H9 (cell line): ENCODE data around the gene PNMA6E. TPM values are rescaled to one million over a fixed set of nuclear protein-coding genes. Genes with fewer than 3 reads are reported as not detected.
"Not testable (repeated sequence)": the region's sequence is repeated elsewhere in the genome, so short reads cannot be mapped to it uniquely, and the experiment has no call there.

Experiments used
- DNase-seq: peaks from one replicate; pipeline ENCODE4 v3.0.0-alpha.2; 2017
- H2AFZ ChIP-seq: one replicate; pipeline ENCODE4 v1.6.1; 2013; ENCODE audit warnings: mild to moderate bottlenecking, low read length, control low read depth, moderate library complexity
- H2AK5ac ChIP-seq: 2 replicates; pipeline ENCODE4 v1.6.1; 2013; ENCODE audit warnings: low read length, control low read depth, mixed read lengths; ENCODE audit not compliant: insufficient read length
- H2BK120ac ChIP-seq: one replicate; pipeline ENCODE4 v1.6.1; 2013; ENCODE audit warnings: low read depth, mild to moderate bottlenecking, low read length, control low read depth, inconsistent platforms; ENCODE audit not compliant: poor library complexity, severe bottlenecking
- H2BK12ac ChIP-seq: 2 replicates; pipeline ENCODE4 v1.6.1; 2013; ENCODE audit warnings: low read length, control low read depth, mixed read lengths, low read depth; ENCODE audit not compliant: insufficient read length
- H2BK15ac ChIP-seq: 2 replicates; pipeline ENCODE4 v1.6.1; 2013; ENCODE audit warnings: low read depth, low read length, control low read depth
- H2BK20ac ChIP-seq: one replicate; pipeline ENCODE4 v1.6.1; 2013; ENCODE audit warnings: low read depth, mild to moderate bottlenecking, low read length, control low read depth, inconsistent platforms; ENCODE audit not compliant: poor library complexity, severe bottlenecking
- H2BK5ac ChIP-seq: 2 replicates; pipeline ENCODE4 v1.6.1; 2013; ENCODE audit warnings: low read length, control low read depth, mixed read lengths; ENCODE audit not compliant: insufficient read length
- H3K14ac ChIP-seq: 2 replicates; pipeline ENCODE4 v1.6.1; 2013; ENCODE audit warnings: low read length, control low read depth; ENCODE audit not compliant: insufficient read depth
- H3K18ac ChIP-seq: 2 replicates; pipeline ENCODE4 v1.6.1; 2013; ENCODE audit warnings: low read depth, mild to moderate bottlenecking, mixed read lengths, low read length, control low read depth; ENCODE audit not compliant: insufficient read length
- H3K23ac ChIP-seq: 2 replicates; pipeline ENCODE4 v1.6.1; 2013; ENCODE audit warnings: low read length, control low read depth, mixed read lengths, low read depth; ENCODE audit not compliant: insufficient read length
- H3K23me2 ChIP-seq: 2 replicates; pipeline ENCODE4 v1.6.1; 2013; ENCODE audit warnings: low read depth, mild to moderate bottlenecking, mixed read lengths, low read length, control low read depth; ENCODE audit not compliant: insufficient read length, poor library complexity, severe bottlenecking
- H3K27ac ChIP-seq: 2 replicates; pipeline ENCODE4 v1.5.1; 2013; ENCODE audit warnings: low read length, control low read depth, mixed read lengths, low read depth; ENCODE audit not compliant: insufficient read length
- H3K27me3 ChIP-seq: 2 replicates; pipeline ENCODE4 v1.6.1; 2013; ENCODE audit warnings: low read length, control low read depth, inconsistent platforms; ENCODE audit not compliant: insufficient read depth
- H3K4ac ChIP-seq: 2 replicates; pipeline ENCODE4 v1.6.1; 2013; ENCODE audit warnings: low read depth, mild to moderate bottlenecking, control low read depth, inconsistent platforms, low read length, moderate library complexity
- H3K4me1 ChIP-seq: 2 replicates; pipeline ENCODE4 v1.6.1; 2013; ENCODE audit warnings: low read length, control low read depth, inconsistent platforms; ENCODE audit not compliant: insufficient read depth
- H3K4me2 ChIP-seq: 2 replicates; pipeline ENCODE4 v1.6.1; 2013; ENCODE audit warnings: low read length, control low read depth, mixed read lengths; ENCODE audit not compliant: insufficient read length, insufficient read depth
- H3K56ac ChIP-seq: 2 replicates; pipeline ENCODE4 v1.6.1; 2013; ENCODE audit warnings: low read depth, mild to moderate bottlenecking, mixed read lengths, low read length, control low read depth; ENCODE audit not compliant: insufficient read length
- H3K79me1 ChIP-seq: 2 replicates; pipeline ENCODE4 v1.6.1; 2013; ENCODE audit warnings: low read depth, mild to moderate bottlenecking, moderate library complexity, low read length, control low read depth, inconsistent platforms; ENCODE audit not compliant: insufficient read depth, poor library complexity, severe bottlenecking
- H3K79me2 ChIP-seq: 2 replicates; pipeline ENCODE4 v1.6.1; 2013; ENCODE audit warnings: low read length, control low read depth, inconsistent platforms; ENCODE audit not compliant: insufficient read depth
- H3K9ac ChIP-seq: 2 replicates; pipeline ENCODE4 v1.6.1; 2013; ENCODE audit warnings: low read length, control low read depth, mixed read lengths; ENCODE audit not compliant: insufficient read length; ENCODE audit errors: extremely low read depth
- H3K9me3 ChIP-seq: one replicate; pipeline ENCODE4 v1.6.1; 2013; ENCODE audit warnings: low read depth, low read length, inconsistent platforms; ENCODE audit not compliant: control insufficient read depth
- H3T11ph ChIP-seq: one replicate; pipeline ENCODE4 v1.6.1; 2013; ENCODE audit warnings: mild to moderate bottlenecking, low read length, control low read depth, inconsistent platforms
- H4K20me1 ChIP-seq: one replicate; pipeline ENCODE4 v1.6.1; 2013; ENCODE audit not compliant: control insufficient read depth, insufficient read length, insufficient read depth
- H4K5ac ChIP-seq: 2 replicates; pipeline ENCODE4 v1.6.1; 2013; ENCODE audit warnings: low read depth, mild to moderate bottlenecking, mixed read lengths, low read length, control low read depth; ENCODE audit not compliant: insufficient read length
- H4K8ac ChIP-seq: replicated peaks from 2 replicates; pipeline ENCODE4 v1.6.1; 2013; ENCODE audit warnings: low read length, control low read depth, mixed read lengths, low read depth; ENCODE audit not compliant: insufficient read length
- H4K91ac ChIP-seq: 2 replicates; pipeline ENCODE4 v1.6.1; 2013; ENCODE audit warnings: low read depth, mild to moderate bottlenecking, moderate library complexity, mixed read lengths, low read length, control low read depth; ENCODE audit not compliant: insufficient read length
- H3K27ac Mint-ChIP-seq, 3 experiments: 2 replicates in 2 of 3; 3 replicates in 1 of 3; pipeline ENCODE4 v1.8.0; 2020 to 2021; ENCODE audit warnings: mixed read lengths in 3 of 3, mild to moderate bottlenecking in 1 of 3, moderate library complexity in 1 of 3
- H3K27me3 Mint-ChIP-seq: 2 replicates; pipeline ENCODE4 v1.8.0; 2021; ENCODE audit warnings: low read depth, mild to moderate bottlenecking, moderate library complexity, mixed read lengths
- H3K36me3 Mint-ChIP-seq, 3 experiments: 2 replicates in 2 of 3; 3 replicates in 1 of 3; pipeline ENCODE4 v1.8.0; 2020 to 2021; ENCODE audit warnings: low read depth in 3 of 3, mixed read lengths in 3 of 3; ENCODE audit not compliant: insufficient read depth in 1 of 3
- H3K4me1 Mint-ChIP-seq, 2 experiments: 2 replicates each; pipeline ENCODE4 v1.8.0; 2020; ENCODE audit warnings: mixed read lengths in 2 of 2
- H3K4me3 Mint-ChIP-seq, 2 experiments: 2 replicates in 1 of 2; 3 replicates in 1 of 2; pipeline ENCODE4 v1.8.0; 2020 to 2021; ENCODE audit warnings: mild to moderate bottlenecking in 2 of 2, mixed read lengths in 2 of 2, moderate library complexity in 1 of 2
- H3K9me3 Mint-ChIP-seq, 2 experiments: 2 replicates in 1 of 2; 3 replicates in 1 of 2; pipeline ENCODE4 v1.8.0; 2020; ENCODE audit warnings: mild to moderate bottlenecking in 2 of 2, mixed read lengths in 2 of 2, moderate library complexity in 1 of 2
- WGBS: extraction: QIAGEN DNeasy Blood & Tissue Kit; methylation state at CpG from one replicate; pipeline ENCODE4 v1.1.7; 2013; ENCODE audit warnings: missing lambda C conversion rate, low lambda C conversion rate, mixed read lengths; ENCODE audit not compliant: insufficient read length; ENCODE audit errors: extremely low coverage; 5-methylcytosine and 5-hydroxymethylcytosine counted together
- total RNA-seq: library from RNA; stranded (reverse); gene quantifications from 2 replicates; pipeline ENCODE4 v1.2.1, GENCODE V29; 2021
- TF ChIP-seq, protein P1 (sequence below): fragments of 200-600 bp; sonication (generic); conservative IDR thresholded peaks from 3 replicates; pipeline ENCODE4 v1.8.0; 2021; ENCODE audit warnings: antibody characterized with exemption, mild to moderate bottlenecking

The PNMA6E gene
- total RNA-seq, 1 experiment from 2014 or later = not detected

DNA sequence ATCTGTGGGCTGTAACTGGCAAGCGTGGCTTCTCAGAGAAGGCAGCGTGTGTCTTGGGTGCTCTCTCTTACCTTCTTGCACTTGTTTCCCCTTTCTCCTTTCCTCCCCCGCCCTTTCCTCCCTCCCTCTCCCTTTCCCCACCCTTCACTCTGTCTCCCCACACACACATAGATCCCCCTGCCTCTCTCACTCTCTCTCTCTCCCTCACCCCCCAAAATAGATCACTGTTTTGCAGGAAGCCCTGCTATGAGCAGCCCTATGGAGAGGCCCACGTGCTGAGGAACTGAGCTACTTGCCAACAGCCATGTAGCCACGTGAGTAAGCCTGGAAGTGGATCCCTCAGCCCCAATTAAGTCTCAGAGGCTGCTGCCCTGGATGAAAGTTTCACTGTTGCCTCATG is 4.3 kb upstream of the PNMA6E start:
- no peak overlapping the region for H3K9ac ChIP-seq
- TF ChIP-seq, protein P1, sequence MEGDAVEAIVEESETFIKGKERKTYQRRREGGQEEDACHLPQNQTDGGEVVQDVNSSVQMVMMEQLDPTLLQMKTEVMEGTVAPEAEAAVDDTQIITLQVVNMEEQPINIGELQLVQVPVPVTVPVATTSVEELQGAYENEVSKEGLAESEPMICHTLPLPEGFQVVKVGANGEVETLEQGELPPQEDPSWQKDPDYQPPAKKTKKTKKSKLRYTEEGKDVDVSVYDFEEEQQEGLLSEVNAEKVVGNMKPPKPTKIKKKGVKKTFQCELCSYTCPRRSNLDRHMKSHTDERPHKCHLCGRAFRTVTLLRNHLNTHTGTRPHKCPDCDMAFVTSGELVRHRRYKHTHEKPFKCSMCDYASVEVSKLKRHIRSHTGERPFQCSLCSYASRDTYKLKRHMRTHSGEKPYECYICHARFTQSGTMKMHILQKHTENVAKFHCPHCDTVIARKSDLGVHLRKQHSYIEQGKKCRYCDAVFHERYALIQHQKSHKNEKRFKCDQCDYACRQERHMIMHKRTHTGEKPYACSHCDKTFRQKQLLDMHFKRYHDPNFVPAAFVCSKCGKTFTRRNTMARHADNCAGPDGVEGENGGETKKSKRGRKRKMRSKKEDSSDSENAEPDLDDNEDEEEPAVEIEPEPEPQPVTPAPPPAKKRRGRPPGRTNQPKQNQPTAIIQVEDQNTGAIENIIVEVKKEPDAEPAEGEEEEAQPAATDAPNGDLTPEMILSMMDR = no peak
- H3T11ph ChIP-seq = no peak overlapping the region
- H3K27me3 ChIP-seq = no peaks in the 10 kb centered on the region
- no peak overlapping the region for H2BK15ac ChIP-seq
- H2AFZ ChIP-seq = no peak overlapping the region
- H2BK120ac ChIP-seq = no peak overlapping the region
- H3K27ac ChIP-seq = no peak overlapping the region
- H3K4ac ChIP-seq = no peak overlapping the region
- H3K4me2 ChIP-seq = no peak overlapping the region
- H3K23me2 ChIP-seq = no peaks in the 10 kb centered on the region
- no peaks in the 10 kb centered on the region for H3K4me1 Mint-ChIP-seq
- no CpG with 5 or more reads among the region's 5 CpGs for WGBS
- H4K5ac ChIP-seq = no peak overlapping the region
- DNase-seq = no peak
- H3K14ac ChIP-seq = no peak overlapping the region
- H3K27me3 Mint-ChIP-seq = peaks cover 42% of the 10 kb centered on the region
- no peak overlapping the region for H2BK20ac ChIP-seq
- no peak overlapping the region for H3K4me3 Mint-ChIP-seq
- peaks cover 16% of the 10 kb centered on the region for H3K9me3 ChIP-seq
- peaks cover 6 to 15% (median 7%) of the 10 kb centered on the region in 3 experiments for H3K36me3 Mint-ChIP-seq
- H3K79me1 ChIP-seq = no peaks in the 10 kb centered on the region
- no peak overlapping the region for H4K91ac ChIP-seq
- no peak overlapping the region for H3K56ac ChIP-seq
- H3K79me2 ChIP-seq = no peaks in the 10 kb centered on the region
- no peak overlapping the region for H2BK12ac ChIP-seq
- no peak overlapping the region for H3K23ac ChIP-seq
- no peak overlapping the region for H3K18ac ChIP-seq
- H3K4me1 ChIP-seq = no peaks in the 10 kb centered on the region
- no peak overlapping the region for H4K8ac ChIP-seq
- peaks cover 63 to 81% of the 10 kb centered on the region in 2 experiments for H3K9me3 Mint-ChIP-seq
- H4K20me1 ChIP-seq = no peaks in the 10 kb centered on the region
- no peak overlapping the region for H3K27ac Mint-ChIP-seq
- no peak overlapping the region for H2BK5ac ChIP-seq
- no peak overlapping the region for H2AK5ac ChIP-seq

DNA sequence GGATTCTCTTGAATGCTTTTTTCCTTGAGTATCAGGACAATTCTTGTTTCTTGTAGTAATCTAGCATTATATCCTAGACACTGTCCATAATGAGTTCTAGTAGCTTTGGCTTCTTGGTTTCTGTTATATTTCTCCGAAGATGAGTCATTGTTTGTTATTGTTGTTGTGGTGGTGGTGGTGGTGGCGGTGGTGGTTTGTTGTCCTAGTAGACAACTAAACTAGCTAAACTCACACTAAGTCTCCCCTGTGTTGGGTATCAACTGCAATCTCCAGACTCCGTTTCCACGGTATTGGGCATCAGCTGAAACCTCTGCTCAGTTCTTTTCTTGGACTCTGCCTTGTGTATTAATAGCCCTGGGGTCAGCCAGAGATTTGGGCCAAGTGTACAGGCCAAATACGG is 3.2 kb upstream of the PNMA6E start:
- H2BK20ac ChIP-seq, H2BK15ac ChIP-seq, H2AFZ ChIP-seq, H3K23me2 ChIP-seq, H3T11ph ChIP-seq, H3K4ac ChIP-seq, H3K9ac ChIP-seq, H3K23ac ChIP-seq, H2AK5ac ChIP-seq, H3K4me2 ChIP-seq, DNase-seq, H4K5ac ChIP-seq, H2BK120ac ChIP-seq, H3K79me2 ChIP-seq, H3K27ac ChIP-seq, H3K56ac ChIP-seq, H3K14ac ChIP-seq, H4K8ac ChIP-seq, H4K91ac ChIP-seq, H3K27ac Mint-ChIP-seq, H3K79me1 ChIP-seq, H4K20me1 ChIP-seq, H2BK5ac ChIP-seq, H2BK12ac ChIP-seq, H3K4me1 ChIP-seq, H3K4me3 Mint-ChIP-seq, H3K4me1 Mint-ChIP-seq, H3K27me3 ChIP-seq, H3K18ac ChIP-seq: not testable (repeated sequence)
- Mint-ChIP-seq H3K9me3 (peaks cover 64 to 80% of the 10 kb centered on the region in 2 experiments), H3K27me3 (peaks cover 39% of the 10 kb centered on the region), H3K36me3 (peaks cover 6 to 15% (median 7%) of the 10 kb centered on the region in 3 experiments)
- no CpG with 5 or more reads among the region's 5 CpGs for WGBS
- H3K9me3 ChIP-seq = peaks cover 16% of the 10 kb centered on the region
